ENCODE results near the gene QPRT. TPM values are rescaled to one million over a fixed set of nuclear protein-coding genes. Genes with fewer than 3 reads are reported as not detected.
"Not testable (repeated sequence)": the region's sequence is repeated elsewhere in the genome, so short reads cannot be mapped to it uniquely, and the experiment has no call there.

The QPRT gene
- total RNA-seq (100 to 1,000 TPM in 8 of 9 donors, 10 to 100 TPM in 1; 64.5 to 325 (median 136) TPM), polyA plus RNA-seq (100 to 1,000 TPM in 1 of 3 donors, 10 to 100 TPM in 2; 48.8 to 111 (median 54.7) TPM)
- long read RNA-seq, donor 1, transcript QPRT-204 (1 exons, 2,199 nt) = minor isoform, 95 of 281 reads
- long read RNA-seq, donor 1, transcript QPRT-202 (4 exons, 2,343 nt) = major isoform, 115 of 281 reads
- long read RNA-seq, donor 1, partial matches to known transcripts = 39 of 281 reads
- long read RNA-seq, donor 1, other reads (novel, unspliced or antisense) = 27 of 281 reads
- long read RNA-seq, donor 2, transcript QPRT-202 (4 exons, 2,343 nt) = minor isoform, 82 of 224 reads
- long read RNA-seq, donor 2, transcript QPRT-204 (1 exons, 2,199 nt) = major isoform, 83 of 224 reads
- long read RNA-seq, donor 2, partial matches to known transcripts = 44 of 224 reads
- long read RNA-seq, donor 2, other reads (novel, unspliced or antisense) = 12 of 224 reads
- long read RNA-seq, donor 3, transcript QPRT-204 (1 exons, 2,199 nt) = minor isoform, 41 of 121 reads
- long read RNA-seq, donor 3, transcript QPRT-202 (4 exons, 2,343 nt) = major isoform, 57 of 121 reads
- long read RNA-seq, donor 3, partial matches to known transcripts = 16 of 121 reads
- long read RNA-seq, donor 3, other reads (novel, unspliced or antisense) = 5 of 121 reads
- long read RNA-seq, donor 4, transcript QPRT-202 (4 exons, 2,343 nt) = major isoform, 91 of 130 reads
- long read RNA-seq, donor 4, partial matches to known transcripts = 10 of 130 reads
- long read RNA-seq, donor 4, other reads (novel, unspliced or antisense) = 24 of 130 reads
- long read RNA-seq, donor 5, transcript QPRT-202 (4 exons, 2,343 nt) = major isoform, 74 of 89 reads
- long read RNA-seq, donor 5, partial matches to known transcripts = 3 of 89 reads
- long read RNA-seq, donor 5, other reads (novel, unspliced or antisense) = 11 of 89 reads
- long read RNA-seq, donor 6, transcript QPRT-202 (4 exons, 2,343 nt) = major isoform, 49 of 67 reads
- long read RNA-seq, donor 6, partial matches to known transcripts = 10 of 67 reads
- long read RNA-seq, donor 6, other reads (novel, unspliced or antisense) = 7 of 67 reads
- long read RNA-seq, donor 7, transcript QPRT-202 (4 exons, 2,343 nt) = minor isoform, 58 of 169 reads
- long read RNA-seq, donor 7, transcript QPRT-204 (1 exons, 2,199 nt) = major isoform, 61 of 169 reads
- long read RNA-seq, donor 7, partial matches to known transcripts = 39 of 169 reads
- long read RNA-seq, donor 7, other reads (novel, unspliced or antisense) = 8 of 169 reads
- long read RNA-seq, donor 8, transcript QPRT-204 (1 exons, 2,199 nt) = minor isoform, 92 of 356 reads
- long read RNA-seq, donor 8, transcript QPRT-202 (4 exons, 2,343 nt) = major isoform, 153 of 356 reads
- long read RNA-seq, donor 8, partial matches to known transcripts = 92 of 356 reads
- long read RNA-seq, donor 8, other reads (novel, unspliced or antisense) = 14 of 356 reads
- long read RNA-seq, donor 9, transcript QPRT-204 (1 exons, 2,199 nt) = major isoform, 90 of 185 reads
- long read RNA-seq, donor 9, transcript QPRT-202 (4 exons, 2,343 nt) = minor isoform, 70 of 185 reads
- long read RNA-seq, donor 9, partial matches to known transcripts = 22 of 185 reads
- long read RNA-seq, donor 9, other reads (novel, unspliced or antisense) = 0 of 185 reads
- long read RNA-seq, donor 10, transcript QPRT-204 (1 exons, 2,199 nt) = minor isoform, 26 of 133 reads
- long read RNA-seq, donor 10, transcript QPRT-202 (4 exons, 2,343 nt) = major isoform, 60 of 133 reads
- long read RNA-seq, donor 10, partial matches to known transcripts = 33 of 133 reads
- long read RNA-seq, donor 10, other reads (novel, unspliced or antisense) = 12 of 133 reads

GRCh38 chr16:29678691-29679267 lies at the start of gene QPRT:
Gene QPRT, plus strand, starts transcription at chr16:29679180. Its CDS starts 18 bp downstream, at chr16:29679198.
- Histone ChIP-seq H3K27me3 (no peaks in the 10 kb centered on the region), H3K4me3 (peak within 1 kb of the TSS in 3 of 4 donors; percentile 51 to 62 (median 57)), H3K36me3 (replicated peaks in 1 of 2) (no peaks in the 10 kb centered on the region), H3K9me3 (replicated peaks in 1 of 3) (no peaks in the 10 kb centered on the region), H3K4me1 (replicated peaks in 1 of 2) (peaks cover 7 to 12% of the 10 kb centered on the region in 2 donors), H3K27ac (peak within 1 kb of the TSS; percentile 52 to 86 (median 69))
- WGBS, 4 donors = 45 to 93% (median 49%) methylated on average over 2 to 5 of the region's 5 CpGs
- intact Hi-C loops (cut with DNase I) = no loop called here
- DNase-seq = peak; percentile 67 to 90 (median 79)
- peak in 1 of 2 donors; percentile 71 for TF ChIP-seq POLR2A (IDR thresholded peaks at IDR 0.05)
- TF ChIP-seq, protein P1, sequence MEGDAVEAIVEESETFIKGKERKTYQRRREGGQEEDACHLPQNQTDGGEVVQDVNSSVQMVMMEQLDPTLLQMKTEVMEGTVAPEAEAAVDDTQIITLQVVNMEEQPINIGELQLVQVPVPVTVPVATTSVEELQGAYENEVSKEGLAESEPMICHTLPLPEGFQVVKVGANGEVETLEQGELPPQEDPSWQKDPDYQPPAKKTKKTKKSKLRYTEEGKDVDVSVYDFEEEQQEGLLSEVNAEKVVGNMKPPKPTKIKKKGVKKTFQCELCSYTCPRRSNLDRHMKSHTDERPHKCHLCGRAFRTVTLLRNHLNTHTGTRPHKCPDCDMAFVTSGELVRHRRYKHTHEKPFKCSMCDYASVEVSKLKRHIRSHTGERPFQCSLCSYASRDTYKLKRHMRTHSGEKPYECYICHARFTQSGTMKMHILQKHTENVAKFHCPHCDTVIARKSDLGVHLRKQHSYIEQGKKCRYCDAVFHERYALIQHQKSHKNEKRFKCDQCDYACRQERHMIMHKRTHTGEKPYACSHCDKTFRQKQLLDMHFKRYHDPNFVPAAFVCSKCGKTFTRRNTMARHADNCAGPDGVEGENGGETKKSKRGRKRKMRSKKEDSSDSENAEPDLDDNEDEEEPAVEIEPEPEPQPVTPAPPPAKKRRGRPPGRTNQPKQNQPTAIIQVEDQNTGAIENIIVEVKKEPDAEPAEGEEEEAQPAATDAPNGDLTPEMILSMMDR (IDR thresholded peaks at IDR 0.05) = no peak

DNA sequence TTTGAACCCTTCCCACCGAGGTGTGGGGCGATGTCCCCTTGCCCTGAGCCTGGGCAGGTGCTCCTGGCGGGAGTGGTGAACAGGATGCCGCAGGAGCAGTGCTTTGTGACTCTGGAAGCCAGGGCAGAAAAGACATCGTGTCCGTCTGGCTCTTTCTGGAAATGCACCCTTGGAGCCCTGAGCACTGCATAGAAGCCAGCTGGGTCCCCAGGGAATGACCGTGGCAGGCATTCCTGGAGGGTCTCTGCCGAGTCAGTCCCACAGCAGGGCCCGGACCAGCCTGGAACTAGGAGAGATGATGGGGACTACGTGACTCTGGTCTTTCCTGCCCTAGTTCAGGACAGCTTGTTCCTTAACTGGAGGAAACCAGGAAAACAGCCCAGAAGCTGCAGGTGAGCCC lies 49.7 kb upstream of the QPRT start:
- H3K4me1 ChIP-seq (replicated peaks in 1 of 2); H3K27me3 ChIP-seq; DNase-seq; H3K36me3 ChIP-seq (replicated peaks in 1 of 2); H3K4me3 ChIP-seq; H3K9me3 ChIP-seq (replicated peaks in 1 of 3); intact Hi-C loops (cut with DNase I); H3K27ac ChIP-seq: not testable (repeated sequence)
- 77 to 82% (median 81%) methylated on average over 4 to 10 of the region's 10 CpGs for WGBS, 4 donors

DNA sequence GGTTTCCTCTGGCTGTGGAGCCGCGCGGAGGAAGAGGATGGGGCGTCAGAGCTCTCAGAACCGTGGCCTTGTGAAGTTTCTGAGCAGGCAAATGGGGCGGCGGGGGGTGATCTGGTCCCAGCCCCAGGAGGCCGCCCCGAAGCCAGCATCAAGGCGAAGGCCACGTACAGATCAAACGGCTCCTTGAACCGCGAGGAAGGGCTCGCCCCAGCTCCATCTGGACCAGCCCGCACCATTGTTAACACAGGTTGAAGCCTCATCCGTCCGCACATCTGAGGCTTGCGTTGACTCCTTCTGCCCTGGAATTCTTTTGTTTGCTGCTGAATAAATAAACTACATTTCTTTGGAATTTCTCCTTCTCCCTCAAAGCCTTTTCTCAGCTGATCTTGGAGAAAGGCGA lies 47.3 kb upstream of the QPRT start:
- 48 to 71% (median 62%) methylated on average over 9 to 20 of the region's 20 CpGs for WGBS, 4 donors
- intact Hi-C loops (cut with DNase I); DNase-seq: not testable (repeated sequence)

GRCh38 chr16:29635902-29636301 lies 43.1 kb upstream of the QPRT start:
- H3K4me3 ChIP-seq; DNase-seq; H3K9me3 ChIP-seq (replicated peaks in 1 of 3); H3K27me3 ChIP-seq; H3K4me1 ChIP-seq (replicated peaks in 1 of 2); H3K36me3 ChIP-seq (replicated peaks in 1 of 2); intact Hi-C loops (cut with DNase I); H3K27ac ChIP-seq: not testable (repeated sequence)
- 81 to 90% (median 85%) methylated on average over 7 to 15 of the region's 16 CpGs for WGBS, 4 donors

More for the DNA sequence above, 47.3 kb upstream of the QPRT start:
- not testable (repeated sequence) for H3K36me3 ChIP-seq (replicated peaks in 1 of 2); H3K4me1 ChIP-seq (replicated peaks in 1 of 2); H3K4me3 ChIP-seq; H3K27ac ChIP-seq; H3K27me3 ChIP-seq; H3K9me3 ChIP-seq (replicated peaks in 1 of 3)

GRCh38 chr16:29636368-29636767 lies 42.6 kb upstream of the QPRT start:
- H3K36me3 ChIP-seq (replicated peaks in 1 of 2); H3K9me3 ChIP-seq (replicated peaks in 1 of 3); DNase-seq; H3K4me3 ChIP-seq; H3K4me1 ChIP-seq (replicated peaks in 1 of 2); H3K27ac ChIP-seq; intact Hi-C loops (cut with DNase I); H3K27me3 ChIP-seq: not testable (repeated sequence)
- WGBS, 4 donors = 45 to 50% (median 48%) methylated on average over 1 of the region's 5 CpGs

DNA sequence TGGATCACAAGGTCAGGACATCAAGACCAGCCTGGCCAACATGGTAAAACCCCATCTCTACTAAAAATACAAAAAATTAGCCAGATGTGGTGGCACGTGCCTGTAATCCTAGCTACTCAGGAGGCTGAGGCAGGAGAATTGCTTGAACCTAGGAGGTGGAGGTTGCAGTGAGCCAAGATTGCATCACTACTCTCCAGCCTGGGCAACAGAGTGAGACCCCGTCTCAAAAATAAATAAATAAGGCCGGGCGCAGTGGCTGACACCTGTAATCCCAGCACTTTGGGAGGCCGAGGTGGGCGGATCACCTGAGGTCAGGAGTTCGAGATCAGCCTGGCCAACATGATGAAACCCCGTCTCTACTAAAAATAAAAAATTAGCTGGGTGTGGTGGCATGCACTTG lies 40.2 kb upstream of the QPRT start:
- H3K36me3 ChIP-seq (replicated peaks in 1 of 2); H3K9me3 ChIP-seq (replicated peaks in 1 of 3); DNase-seq; intact Hi-C loops (cut with DNase I); H3K4me3 ChIP-seq; H3K27ac ChIP-seq; H3K27me3 ChIP-seq; H3K4me1 ChIP-seq (replicated peaks in 1 of 2): not testable (repeated sequence)
- 90 to 96% (median 93%) methylated on average over 8 of the region's 8 CpGs for WGBS, 4 donors

Measured in adrenal gland (tissue), 19 donors.